A549 (cell line): ENCODE measurements around the gene GRID2. TPM values are rescaled to one million over a fixed set of nuclear protein-coding genes. Genes with fewer than 3 reads are reported as not detected.

Source experiments
- ATAC-seq, 2 experiments: fragments of 200-7000 bp in 1 of 2; fragments of >200 bp in 1 of 2; cut with Nextera tagmentation in 1 of 2; cut with Tn5 transposase in 1 of 2; 3 replicates each; pipeline versions ENCODE4 v1.8.0 to v1.9.1; 2018 to 2020; ENCODE audit warnings: mild to moderate bottlenecking in 1 of 2, moderate library complexity in 1 of 2
- CTCF ChIA-PET: fragments of 300-600 bp; sonication (Branson Sonifier 250); formaldehyde crosslinking; extraction: SDS; loops from one replicate; lab custom pipeline; 2021; ENCODE audit warnings: antibody characterized with exemption, inconsistent platforms; lab: Yijun Ruan, JAX
- POLR2A ChIA-PET: fragments of 350-600 bp; formaldehyde crosslinking; extraction: SDS; loops from one replicate; lab custom pipeline; 2021; ENCODE audit warnings: antibody characterized with exemption, inconsistent platforms; lab: Yijun Ruan, JAX
- DNase-seq, 2 experiments: peaks; one replicate each; pipeline versions ENCODE4 v3.0.0 to v3.0.0-alpha.2; 2011 to 2016; ENCODE audit warnings: low read depth in 1 of 2, low spot score in 1 of 2
- FAIRE-seq: peaks from 2 replicates; lab custom pipeline; 2011; peaks lifted over from hg19 to GRCh38; lab: Jason Lieb, UNC
- H3K27ac ChIP-seq, 2 experiments: fragments of >200 bp; sonication (Bioruptor Twin); formaldehyde crosslinking; 3 replicates each; pipeline ENCODE4 v1.5.1; 2016 to 2017
- H3K4me1 ChIP-seq: fragments of >200 bp; sonication (Bioruptor Twin); formaldehyde crosslinking; 3 replicates; pipeline ENCODE4 v1.6.1; 2016
- H3K4me2 ChIP-seq: fragments of >200 bp; sonication (Bioruptor Twin); formaldehyde crosslinking; 3 replicates; pipeline ENCODE4 v1.6.1; 2016
- H3K4me3 ChIP-seq: fragments of >200 bp; sonication (Bioruptor Twin); formaldehyde crosslinking; 3 replicates; pipeline ENCODE4 v1.5.1; 2016
- H3K9me3 ChIP-seq: fragments of >200 bp; sonication (Bioruptor Twin); formaldehyde crosslinking; 3 replicates; pipeline ENCODE4 v1.6.1; 2016
- BCL3 ChIP-seq: fragments of >200 bp; sonication (Bioruptor Twin); formaldehyde crosslinking; IDR thresholded peaks from 3 replicates; pipeline ENCODE4 v1.6.1; 2016
- CHD2 ChIP-seq: fragments of 150-350 bp; IDR thresholded peaks from 2 replicates; pipeline ENCODE4 v1.6.1; 2014; ENCODE audit warnings: low read length; ENCODE audit not compliant: partially characterized antibody
- CHD4 ChIP-seq: fragments of 200-600 bp; sonication (generic); IDR thresholded peaks from 2 replicates; pipeline ENCODE4 v1.6.1; 2016; ENCODE audit warnings: antibody characterized with exemption, mild to moderate bottlenecking, borderline replicate concordance
- E2F6 ChIP-seq: IDR thresholded peaks from 2 replicates; pipeline ENCODE4 v1.6.1; 2012; ENCODE audit warnings: low read depth, borderline replicate concordance
- EHMT2 ChIP-seq: fragments of 200-600 bp; sonication (generic); IDR thresholded peaks from 2 replicates; pipeline ENCODE4 v1.6.1; 2016; ENCODE audit warnings: antibody characterized with exemption, low read depth, mild to moderate bottlenecking, moderate library complexity
- ELK1 ChIP-seq: fragments of 150-350 bp; IDR thresholded peaks from 2 replicates; pipeline ENCODE4 v1.6.1; 2014; ENCODE audit warnings: low read depth, mild to moderate bottlenecking, low read length
- ESRRA ChIP-seq: fragments of 150-350 bp; IDR thresholded peaks from 2 replicates; pipeline ENCODE4 v1.6.1; 2014; ENCODE audit warnings: mild to moderate bottlenecking, low read length, borderline replicate concordance
- FOSB ChIP-seq: fragments of 250-450 bp; sonication (Bioruptor Pico); IDR thresholded peaks from 2 replicates; pipeline ENCODE4 v1.5.0; 2020; ENCODE audit warnings: mild to moderate bottlenecking, moderate library complexity
- HDAC2 ChIP-seq: fragments of 200-600 bp; sonication (generic); IDR thresholded peaks from 2 replicates; pipeline ENCODE4 v1.6.1; 2016
- HES2 ChIP-seq: fragments of >200 bp; sonication (Bioruptor Twin); formaldehyde crosslinking; IDR thresholded peaks from 2 replicates; pipeline ENCODE4 v1.6.1; 2016
- HEYL ChIP-seq: fragments of 250-450 bp; sonication (Bioruptor Pico); IDR thresholded peaks from 2 replicates; pipeline ENCODE4 v1.8.0; 2021; ENCODE audit warnings: mild to moderate bottlenecking, moderate library complexity
- HMGXB4 ChIP-seq: fragments of 250-450 bp; sonication (Bioruptor Pico); IDR thresholded peaks from 2 replicates; pipeline ENCODE4 v1.5.0; 2021; ENCODE audit warnings: mild to moderate bottlenecking, moderate library complexity, borderline replicate concordance
- HOXB13 ChIP-seq: fragments of 250-450 bp; sonication (Bioruptor Pico); IDR thresholded peaks from 2 replicates; pipeline ENCODE4 v1.5.0; 2020; ENCODE audit warnings: low read depth, mild to moderate bottlenecking, moderate library complexity
- JUNB ChIP-seq: fragments of >200 bp; sonication (Bioruptor Twin); formaldehyde crosslinking; IDR thresholded peaks from 2 replicates; pipeline ENCODE4 v1.6.1; 2016
- KDM5A ChIP-seq: fragments of 200-600 bp; sonication (generic); IDR thresholded peaks from 2 replicates; pipeline ENCODE4 v1.6.1; 2016; ENCODE audit warnings: antibody characterized with exemption, mild to moderate bottlenecking
- MAFK ChIP-seq: fragments of 450-650 bp; IDR thresholded peaks from 2 replicates; pipeline ENCODE4 v1.6.1; 2014; ENCODE audit not compliant: partially characterized antibody
- MAX ChIP-seq: IDR thresholded peaks from 2 replicates; pipeline ENCODE4 v1.6.1; 2012
- RAD21 ChIP-seq, 2 experiments: fragments of >200 bp in 1 of 2; sonication (Bioruptor Twin) in 1 of 2; formaldehyde crosslinking in 1 of 2; IDR thresholded peaks in 1 of 2; conservative IDR thresholded peaks in 1 of 2; 2 replicates in 1 of 2; 3 replicates in 1 of 2; pipeline ENCODE4 v1.6.1; 2012 to 2018; ENCODE audit warnings: inconsistent platforms in 1 of 2
- REST ChIP-seq: fragments of 200-600 bp; sonication (generic); IDR thresholded peaks from 2 replicates; pipeline ENCODE4 v1.6.1; 2016; ENCODE audit warnings: antibody characterized with exemption, mild to moderate bottlenecking, moderate library complexity
- SMC3 ChIP-seq: fragments of >200 bp; sonication (Bioruptor Twin); formaldehyde crosslinking; IDR thresholded peaks from 3 replicates; pipeline ENCODE4 v1.6.1; 2018; ENCODE audit warnings: inconsistent platforms
- TFCP2L1 ChIP-seq: fragments of 250-450 bp; sonication (Bioruptor Pico); IDR thresholded peaks from 2 replicates; pipeline ENCODE4 v1.5.0; 2021; ENCODE audit warnings: mild to moderate bottlenecking
- ZC3H11A ChIP-seq: fragments of 450-650 bp; IDR thresholded peaks from 2 replicates; pipeline ENCODE4 v1.6.1; 2014; ENCODE audit warnings: antibody characterized with exemption, mild to moderate bottlenecking
- ZNF302 ChIP-seq: fragments of 250-450 bp; sonication (Bioruptor Pico); IDR thresholded peaks from 2 replicates; pipeline ENCODE4 v1.9.0; 2021; ENCODE audit warnings: inconsistent platforms, mild to moderate bottlenecking, moderate library complexity
- ZSCAN20 ChIP-seq: fragments of 250-450 bp; sonication (Bioruptor Pico); IDR thresholded peaks from 2 replicates; pipeline ENCODE4 v1.8.0; 2022; ENCODE audit warnings: mild to moderate bottlenecking, moderate library complexity
- WGBS: methylation state at CpG from one replicate; pipeline ENCODE4 v1.1.6; 2017; ENCODE audit errors: missing lambda C conversion rate; 5-methylcytosine and 5-hydroxymethylcytosine counted together
- polyA plus RNA-seq, 4 experiments: library from polyadenylated mRNA; depleted of rRNA in 3 of 4; stranded (reverse); fragments of >200 nt; fragmentation: RNase III in 1 of 4; extraction: RNeasy Plus Mini Kit Qiagen cat#74134 plus additional on column Dnase treatment in 1 of 4; gene quantifications; 2 replicates in 3 of 4; 3 replicates in 1 of 4; pipeline ENCODE4 v1.2.3, GENCODE V29; 2011 to 2017

Gene GRID2
- polyA plus RNA-seq, 2 of the 4 experiments (the other 2 are of a cell fraction) = not detected

GRCh38 chr4:92255920-92256244, 47.9 kb upstream of the GRID2 start (continued):
- no peak for TF ChIP-seq BCL3
- no peak for TF ChIP-seq REST

GRCh38 chr4:92257931-92258857, 45.6 kb upstream of the GRID2 start:
- TF ChIP-seq EHMT2 = no peak
- no peak for TF ChIP-seq ZC3H11A
- no peak for TF ChIP-seq RAD21 (conservative IDR thresholded peaks at IDR 0.05 in 1 of 2, IDR thresholded peaks at IDR 0.05 in 1 of 2)
- TF ChIP-seq CHD2 = no peak
- no peak for TF ChIP-seq CHD4
- no peak for TF ChIP-seq HES2
- TF ChIP-seq FOSB (CRISPR knock-in tag) = no peak
- Histone ChIP-seq H3K4me3 (no peak overlapping the region), H3K4me1 (no peaks in the 10 kb centered on the region), H3K9me3 (no peaks in the 10 kb centered on the region), H3K27ac (no peak overlapping the region), H3K4me2 (no peak overlapping the region)
- DNase-seq (no peak), FAIRE-seq (no peak), ATAC-seq (no peak)
- 0% methylated on average over 1 of the region's 1 CpG for WGBS
- ChIA-PET POLR2A (no interaction called here), CTCF (no interaction called here)

GRCh38 chr4:92261256-92261655, 42.5 kb upstream of the GRID2 start:
- Histone ChIP-seq H3K4me2 (no peak overlapping the region), H3K27ac (no peak overlapping the region), H3K4me1 (no peaks in the 10 kb centered on the region), H3K9me3 (no peaks in the 10 kb centered on the region), H3K4me3 (no peak overlapping the region)
- ATAC-seq (no peak), DNase-seq (no peak), FAIRE-seq (no peak)
- WGBS = 46% methylated on average over 2 of the region's 2 CpGs
- ChIA-PET POLR2A (no interaction called here), CTCF (no interaction called here)
- no peak for TF ChIP-seq KDM5A
- TF ChIP-seq JUNB = no peak
- no peak for TF ChIP-seq ZSCAN20 (CRISPR knock-in tag)
- TF ChIP-seq RAD21 (conservative IDR thresholded peaks at IDR 0.05 in 1 of 2, IDR thresholded peaks at IDR 0.05 in 1 of 2) = no peak
- TF ChIP-seq HMGXB4 (CRISPR knock-in tag) = no peak
- TF ChIP-seq HDAC2 = no peak
- TF ChIP-seq ELK1 = no peak
- TF ChIP-seq ZNF302 (CRISPR knock-in tag) = no peak
- TF ChIP-seq TFCP2L1 (CRISPR knock-in tag) = no peak
- TF ChIP-seq E2F6 = no peak
- no peak for TF ChIP-seq HEYL (CRISPR knock-in tag)
- no peak for TF ChIP-seq MAFK
- no peak for TF ChIP-seq MAX
- TF ChIP-seq SMC3 = no peak
- TF ChIP-seq ESRRA = no peak
- TF ChIP-seq HOXB13 (CRISPR knock-in tag) = no peak
